DND-41 (cell line): ENCODE results near the gene ARPC1B.
A peak's percentile ranks its signal among the peaks of the same experiment; 100 is the strongest.
"Not testable (repeated sequence)": the region's sequence is repeated elsewhere in the genome, so short reads cannot be mapped to it uniquely, and the experiment has no call there.

Source experiments
- ATAC-seq: fragments of 200-7000 bp; cut with Tn5 transposase; 3 replicates; pipeline ENCODE4 v1.9.1; 2021; ENCODE audit warnings: low read depth; ENCODE audit not compliant: insufficient read depth
- DNase-seq: peaks from one replicate; pipeline ENCODE4 v3.0.0-alpha.2; 2020
- H2AFZ ChIP-seq: 2 replicates; pipeline ENCODE4 v1.6.0; 2012; ENCODE audit warnings: low read depth, low read length
- H3K27ac ChIP-seq: 2 replicates; pipeline ENCODE4 v1.5.1; 2012; ENCODE audit warnings: low read length, inconsistent platforms
- H3K27me3 ChIP-seq: fragments of 200-600 bp; sonication (generic); 2 replicates; pipeline ENCODE4 v1.6.0; 2012; ENCODE audit warnings: low read length, mild to moderate bottlenecking, inconsistent platforms; ENCODE audit not compliant: insufficient read depth, poor library complexity
- H3K36me3 ChIP-seq: 2 replicates; pipeline ENCODE4 v1.5.1; 2012; ENCODE audit warnings: low read length, inconsistent platforms; ENCODE audit not compliant: insufficient read depth
- H3K4me1 ChIP-seq: 2 replicates; pipeline ENCODE4 v1.5.1; 2012; ENCODE audit warnings: mild to moderate bottlenecking, low read length; ENCODE audit not compliant: insufficient read depth
- H3K4me2 ChIP-seq: 2 replicates; pipeline ENCODE4 v1.6.0; 2012; ENCODE audit warnings: mild to moderate bottlenecking, moderate library complexity, low read length, inconsistent platforms; ENCODE audit not compliant: insufficient read depth
- H3K4me3 ChIP-seq, 2 experiments: fragments of 200-600 bp in 1 of 2; shearing (Covaris generic) in 1 of 2; 2 replicates each; pipeline ENCODE4 v1.5.1; 2012 to 2016; ENCODE audit warnings: inconsistent platforms in 2 of 2, low read length in 2 of 2, mild to moderate bottlenecking in 2 of 2, low read depth in 1 of 2, moderate library complexity in 1 of 2
- H3K79me2 ChIP-seq: 2 replicates; pipeline ENCODE4 v1.6.0; 2012; ENCODE audit warnings: low read length, inconsistent platforms; ENCODE audit not compliant: insufficient read depth
- H3K9ac ChIP-seq: 2 replicates; pipeline ENCODE4 v1.6.0; 2012; ENCODE audit warnings: low read depth, mild to moderate bottlenecking, inconsistent platforms, low read length, moderate library complexity
- H3K9me3 ChIP-seq: 2 replicates; pipeline ENCODE4 v1.5.1; 2012; ENCODE audit warnings: low read length, moderate library complexity, mild to moderate bottlenecking, inconsistent platforms; ENCODE audit not compliant: insufficient read depth, severe bottlenecking
- H4K20me1 ChIP-seq: 2 replicates; pipeline ENCODE4 v1.6.0; 2012; ENCODE audit warnings: low read length; ENCODE audit not compliant: insufficient read depth
- EZH2 ChIP-seq: IDR thresholded peaks from 3 replicates; pipeline ENCODE4 v1.6.1; 2012; ENCODE audit warnings: borderline replicate concordance, low read depth, mild to moderate bottlenecking, moderate library complexity, low read length, inconsistent platforms; ENCODE audit not compliant: severe bottlenecking
- TF ChIP-seq, protein P1 (sequence below): IDR thresholded peaks from 2 replicates; pipeline ENCODE4 v1.5.1; 2012; ENCODE audit warnings: borderline replicate concordance, low read length, moderate library complexity, mild to moderate bottlenecking; ENCODE audit not compliant: poor library complexity, severe bottlenecking; ENCODE audit errors: extremely low read depth

The ARPC1B gene

DNA sequence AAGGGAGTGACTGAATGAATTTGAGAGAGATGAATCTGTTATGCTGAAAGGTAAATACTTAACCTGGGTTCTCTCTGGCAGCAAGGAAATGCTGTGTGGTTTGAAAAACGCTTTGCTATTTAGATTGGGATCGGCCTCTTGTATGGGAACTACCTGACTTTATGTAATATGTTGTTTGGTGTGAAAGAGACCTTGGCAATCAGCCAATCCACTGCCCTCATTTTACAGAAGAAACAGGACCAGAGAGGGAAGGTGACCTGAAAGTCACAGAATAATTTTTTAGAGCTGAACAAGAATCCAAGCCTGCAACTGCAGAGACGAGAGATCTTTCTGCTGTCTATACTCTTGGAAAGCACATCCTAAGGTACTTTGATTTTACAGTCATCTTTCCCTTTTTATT lies 35.3 kb downstream of the ARPC1B start:
- Histone ChIP-seq H3K27me3 (no peaks in the 10 kb centered on the region), H3K9me3 (no peaks in the 10 kb centered on the region), H2AFZ (no peak overlapping the region), H3K27ac (peak overlapping the region; percentile 99), H3K36me3 (peaks cover 68% of the 10 kb centered on the region), H3K79me2 (peaks cover 83% of the 10 kb centered on the region), H4K20me1 (peaks cover 33% of the 10 kb centered on the region), H3K4me3 (peak overlapping the region; percentile 58 to 86; a peak in 3 of 4 replicates), H3K9ac (peak overlapping the region; percentile 90), H3K4me2 (peak overlapping the region; percentile 73), H3K4me1 (peaks cover 47% of the 10 kb centered on the region)
- DNase-seq = no peak
- no peak for ATAC-seq
- TF ChIP-seq, protein P1, sequence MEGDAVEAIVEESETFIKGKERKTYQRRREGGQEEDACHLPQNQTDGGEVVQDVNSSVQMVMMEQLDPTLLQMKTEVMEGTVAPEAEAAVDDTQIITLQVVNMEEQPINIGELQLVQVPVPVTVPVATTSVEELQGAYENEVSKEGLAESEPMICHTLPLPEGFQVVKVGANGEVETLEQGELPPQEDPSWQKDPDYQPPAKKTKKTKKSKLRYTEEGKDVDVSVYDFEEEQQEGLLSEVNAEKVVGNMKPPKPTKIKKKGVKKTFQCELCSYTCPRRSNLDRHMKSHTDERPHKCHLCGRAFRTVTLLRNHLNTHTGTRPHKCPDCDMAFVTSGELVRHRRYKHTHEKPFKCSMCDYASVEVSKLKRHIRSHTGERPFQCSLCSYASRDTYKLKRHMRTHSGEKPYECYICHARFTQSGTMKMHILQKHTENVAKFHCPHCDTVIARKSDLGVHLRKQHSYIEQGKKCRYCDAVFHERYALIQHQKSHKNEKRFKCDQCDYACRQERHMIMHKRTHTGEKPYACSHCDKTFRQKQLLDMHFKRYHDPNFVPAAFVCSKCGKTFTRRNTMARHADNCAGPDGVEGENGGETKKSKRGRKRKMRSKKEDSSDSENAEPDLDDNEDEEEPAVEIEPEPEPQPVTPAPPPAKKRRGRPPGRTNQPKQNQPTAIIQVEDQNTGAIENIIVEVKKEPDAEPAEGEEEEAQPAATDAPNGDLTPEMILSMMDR = no peak
- TF ChIP-seq EZH2 = no peak

DNA sequence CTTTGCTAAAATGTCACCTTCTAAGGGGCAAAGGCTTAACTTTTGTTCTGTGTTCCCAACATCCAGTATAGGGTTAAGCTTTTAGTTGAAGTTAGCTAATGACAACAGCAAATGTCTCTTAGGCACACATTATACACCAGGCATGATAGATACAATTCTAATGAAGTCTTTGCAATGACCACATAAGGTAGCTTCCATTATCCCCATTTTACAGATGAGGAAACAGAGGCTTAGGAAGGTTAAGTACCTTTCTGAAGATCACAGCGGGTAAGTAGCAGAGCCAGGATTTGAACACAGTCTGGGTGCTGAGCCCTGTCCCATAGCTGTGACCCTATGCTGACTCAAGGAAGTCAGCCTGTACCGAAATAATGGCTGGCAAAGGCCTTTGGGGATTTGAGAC lies 36.1 kb downstream of the ARPC1B start:
- ATAC-seq = no peak
- H3K27me3 ChIP-seq = no peaks in the 10 kb centered on the region
- TF ChIP-seq, protein P1 = no peak
- no peak for TF ChIP-seq EZH2
- peaks cover 74% of the 10 kb centered on the region for H3K79me2 ChIP-seq
- peak overlapping the region; percentile 73 for H3K4me2 ChIP-seq
- H3K4me1 ChIP-seq = peaks cover 41% of the 10 kb centered on the region
- no peaks in the 10 kb centered on the region for H3K9me3 ChIP-seq
- peaks cover 26% of the 10 kb centered on the region; the same call in 1 of the 2 replicates for H4K20me1 ChIP-seq
- peak overlapping the region in 1 of 2 experiments; percentile 86; a peak in 1 of 4 replicates for H3K4me3 ChIP-seq
- H3K27ac ChIP-seq = no peak overlapping the region
- H3K9ac ChIP-seq = peak overlapping the region; percentile 90
- H3K36me3 ChIP-seq = peaks cover 68% of the 10 kb centered on the region
- no peak for DNase-seq
- no peak overlapping the region for H2AFZ ChIP-seq

DNA sequence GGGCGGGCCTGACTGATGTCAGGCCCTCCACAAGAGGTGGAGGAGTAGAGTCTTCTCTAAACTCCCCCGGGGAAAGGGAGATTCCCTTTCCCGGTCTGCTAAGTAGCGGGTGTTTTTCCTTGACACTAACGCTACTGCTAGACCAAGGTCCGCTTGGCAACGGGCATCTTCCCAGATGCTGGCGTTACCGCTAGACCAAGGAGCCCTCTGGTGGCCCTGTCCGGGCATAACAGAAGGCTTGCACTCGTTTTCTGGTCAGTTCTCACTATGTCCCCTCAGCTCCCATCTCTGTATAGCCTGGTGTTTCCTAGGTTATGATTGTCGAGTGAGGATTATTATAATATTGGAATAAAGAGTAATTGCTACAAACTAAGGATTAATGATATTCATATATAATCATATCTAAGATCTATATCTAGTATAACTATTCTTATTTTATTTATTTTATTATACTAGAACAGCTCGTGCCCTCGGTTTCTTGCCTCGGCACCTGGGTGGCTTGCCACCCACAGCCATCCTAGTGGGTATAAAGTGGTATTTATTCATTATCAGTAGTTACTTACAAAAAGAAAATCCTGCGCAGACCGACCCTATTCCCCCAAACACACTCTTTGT lies 41.1 kb downstream of the ARPC1B start:
- H3K4me1 ChIP-seq, H3K4me3 ChIP-seq, H3K9ac ChIP-seq, DNase-seq, ATAC-seq, H2AFZ ChIP-seq, H3K4me2 ChIP-seq, H3K27me3 ChIP-seq, H3K27ac ChIP-seq, H3K9me3 ChIP-seq: not testable (repeated sequence)
- Histone ChIP-seq H4K20me1 (peaks cover 13% of the 10 kb centered on the region), H3K36me3 (peaks cover 94% of the 10 kb centered on the region), H3K79me2 (peaks cover 27% of the 10 kb centered on the region)
- TF ChIP-seq, protein P1 = peak; percentile 51

DNA sequence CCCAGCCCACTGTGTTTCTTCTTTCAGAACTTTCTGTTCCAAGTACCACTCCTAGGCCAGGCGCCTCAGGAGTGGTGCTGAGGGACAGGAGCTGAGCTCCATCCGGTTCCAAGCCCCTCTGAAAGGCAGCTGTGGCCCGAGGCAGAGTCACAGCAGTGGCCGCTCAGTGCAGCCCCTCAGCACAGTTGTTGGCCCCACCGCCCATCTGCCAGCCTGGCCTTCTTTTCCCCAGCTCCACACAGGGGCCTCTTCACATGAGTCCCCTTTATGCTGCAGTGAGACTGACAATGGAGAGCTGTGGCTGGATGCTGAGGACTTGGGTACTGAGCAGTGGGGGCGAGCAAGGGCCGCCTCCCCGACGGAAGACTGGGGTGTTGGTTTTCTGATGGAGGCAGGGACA lies 43.7 kb downstream of the ARPC1B start:
- H3K4me2 ChIP-seq = no peak overlapping the region
- H3K79me2 ChIP-seq = peaks cover 5% of the 10 kb centered on the region
- ATAC-seq = 0 out of 3 replicates have a peak, but pooled peaks have one; percentile 17
- no peaks in the 10 kb centered on the region for H3K27me3 ChIP-seq
- H2AFZ ChIP-seq = no peak overlapping the region
- TF ChIP-seq, protein P1 = no peak
- no peak for TF ChIP-seq EZH2
- no peak overlapping the region for H3K27ac ChIP-seq
- H3K9ac ChIP-seq = no peak overlapping the region
- no peak for DNase-seq
- peaks cover 93% of the 10 kb centered on the region for H3K36me3 ChIP-seq
- no peaks in the 10 kb centered on the region for H3K4me1 ChIP-seq
- no peaks in the 10 kb centered on the region for H3K9me3 ChIP-seq
- no peak overlapping the region for H3K4me3 ChIP-seq
- H4K20me1 ChIP-seq = peaks cover 8% of the 10 kb centered on the region
